ENCODE measurements around the gene KCTD1. TPM values are rescaled to one million over a fixed set of nuclear protein-coding genes. Genes with fewer than 3 reads are reported as not detected.

Gene KCTD1
- polyA plus RNA-seq, 3 donors = 0.40 TPM; not detected in 2

DNA sequence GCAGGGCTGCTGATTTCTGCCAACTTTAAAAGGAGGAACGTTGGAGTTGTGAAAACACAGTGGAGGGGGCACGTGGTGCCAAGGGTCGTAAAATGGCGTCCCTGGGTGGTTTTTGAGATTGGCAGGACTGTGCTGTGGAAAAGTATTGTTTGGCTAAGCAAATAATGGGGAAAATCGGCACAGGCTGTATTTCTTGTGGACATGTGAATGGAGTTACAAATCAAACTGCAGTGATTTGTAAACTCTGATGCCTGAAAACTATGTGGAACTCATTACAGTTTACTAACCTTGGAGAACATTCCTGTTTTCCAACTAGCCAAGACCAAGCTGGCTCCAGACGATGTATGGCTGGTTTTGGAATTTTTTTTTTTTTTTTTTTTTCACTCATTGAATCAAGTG lies 68.7 kb downstream of the KCTD1 start:
- H3K9ac ChIP-seq (ENCODE audit: insufficient read depth, low read length, poor library complexity, severe bottlenecking) = no peak overlapping the region
- H3K4me3 Mint-ChIP-seq = no peak overlapping the region
- H3K36me3 ChIP-seq (replicated peaks in 1 of 2; ENCODE audit: control insufficient read depth in 1 of 2, insufficient read depth in 2 of 2, low read length in 2 of 2) = no peaks in the 10 kb centered on the region
- H4K20me1 ChIP-seq (ENCODE audit: insufficient read depth, low read length) = no peaks in the 10 kb centered on the region
- H3K9me3 Mint-ChIP-seq = peaks cover 0 to 2% (median 0%) of the 10 kb centered on the region in 7 donors
- H3K36me3 Mint-ChIP-seq = no peaks in the 10 kb centered on the region
- no peak overlapping the region for H3K27ac Mint-ChIP-seq
- no peak overlapping the region for H3K4me3 ChIP-seq (replicated peaks in 1 of 3; ENCODE audit: low read depth in 2 of 3, low read length in 3 of 3)
- H3K4me2 ChIP-seq (replicated peaks; ENCODE audit: extremely low read depth, low read length, poor library complexity, severe bottlenecking) = no peak overlapping the region
- DNase-seq = no peak
- H3K27me3 ChIP-seq (ENCODE audit: control insufficient read depth in 2 of 2, insufficient read depth in 2 of 2, low read length in 2 of 2) = no peaks in the 10 kb centered on the region
- WGBS (ENCODE audit: insufficient coverage) = 88% methylated on average over 5 of the region's 6 CpGs
- no peaks in the 10 kb centered on the region for H3K4me1 ChIP-seq (ENCODE audit: control insufficient read depth in 1 of 2, insufficient read depth in 2 of 2, low read length in 2 of 2)
- TF ChIP-seq, protein P1, sequence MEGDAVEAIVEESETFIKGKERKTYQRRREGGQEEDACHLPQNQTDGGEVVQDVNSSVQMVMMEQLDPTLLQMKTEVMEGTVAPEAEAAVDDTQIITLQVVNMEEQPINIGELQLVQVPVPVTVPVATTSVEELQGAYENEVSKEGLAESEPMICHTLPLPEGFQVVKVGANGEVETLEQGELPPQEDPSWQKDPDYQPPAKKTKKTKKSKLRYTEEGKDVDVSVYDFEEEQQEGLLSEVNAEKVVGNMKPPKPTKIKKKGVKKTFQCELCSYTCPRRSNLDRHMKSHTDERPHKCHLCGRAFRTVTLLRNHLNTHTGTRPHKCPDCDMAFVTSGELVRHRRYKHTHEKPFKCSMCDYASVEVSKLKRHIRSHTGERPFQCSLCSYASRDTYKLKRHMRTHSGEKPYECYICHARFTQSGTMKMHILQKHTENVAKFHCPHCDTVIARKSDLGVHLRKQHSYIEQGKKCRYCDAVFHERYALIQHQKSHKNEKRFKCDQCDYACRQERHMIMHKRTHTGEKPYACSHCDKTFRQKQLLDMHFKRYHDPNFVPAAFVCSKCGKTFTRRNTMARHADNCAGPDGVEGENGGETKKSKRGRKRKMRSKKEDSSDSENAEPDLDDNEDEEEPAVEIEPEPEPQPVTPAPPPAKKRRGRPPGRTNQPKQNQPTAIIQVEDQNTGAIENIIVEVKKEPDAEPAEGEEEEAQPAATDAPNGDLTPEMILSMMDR (IDR thresholded peaks at IDR 0.05) = no peak
- intact Hi-C loops (cut with micrococcal nuclease) = no loop called here
- H3K9me3 ChIP-seq (replicated peaks in 1 of 2; ENCODE audit: control insufficient read depth in 1 of 2, insufficient read depth in 1 of 2, low read length in 2 of 2) = no peaks in the 10 kb centered on the region
- no peak overlapping the region for H2AFZ ChIP-seq (ENCODE audit: insufficient read depth, low read depth, low read length, poor library complexity, severe bottlenecking)
- peaks cover 3% of the 10 kb centered on the region for H3K4me1 Mint-ChIP-seq
- no peaks in the 10 kb centered on the region for H3K79me2 ChIP-seq (ENCODE audit: insufficient read depth, low read length)
- peaks cover 0 to 2% (median 2%) of the 10 kb centered on the region in 3 donors for H3K27me3 Mint-ChIP-seq (ENCODE audit: low read depth in 3 of 3)
- H3K27ac ChIP-seq (ENCODE audit: low read depth in 1 of 2, low read length in 2 of 2) = no peak overlapping the region

DNA sequence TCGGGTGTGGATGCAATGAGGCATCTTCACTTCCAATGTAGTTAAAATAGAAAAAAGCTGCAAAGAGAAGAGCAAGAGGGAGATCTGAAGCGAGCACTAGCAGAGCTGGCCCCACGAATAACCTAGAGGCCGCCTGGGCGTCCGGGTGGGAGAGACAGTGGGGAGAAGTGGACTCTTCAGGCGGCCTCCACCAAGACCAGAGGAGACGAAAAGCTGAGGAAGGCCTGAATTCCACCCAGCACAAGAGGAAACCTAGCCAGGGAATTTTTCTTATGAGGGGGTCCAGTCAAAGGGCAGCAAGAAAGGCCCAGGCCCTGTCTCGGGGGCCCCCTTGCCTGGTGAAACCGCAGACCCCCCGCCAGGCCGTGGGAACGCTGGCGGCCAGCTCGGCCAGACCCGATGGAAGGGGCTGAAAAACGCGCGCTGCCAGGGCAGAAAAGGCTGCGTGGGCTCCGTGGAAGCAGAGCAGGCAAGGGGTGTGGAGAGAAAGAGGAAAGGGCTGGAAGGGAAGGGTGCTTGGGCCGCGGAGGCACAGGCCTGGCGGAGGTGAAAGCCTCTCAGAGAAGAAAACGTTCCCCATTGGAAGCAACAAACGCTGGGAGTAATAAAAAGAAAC lies 69.2 kb downstream of the KCTD1 start:
- H3K9me3 Mint-ChIP-seq = peaks cover 0 to 2% (median 0%) of the 10 kb centered on the region in 7 donors
- no peaks in the 10 kb centered on the region for H3K36me3 ChIP-seq (replicated peaks in 1 of 2; ENCODE audit: control insufficient read depth in 1 of 2, insufficient read depth in 2 of 2, low read length in 2 of 2)
- H3K27ac ChIP-seq (ENCODE audit: low read depth in 1 of 2, low read length in 2 of 2) = no peak overlapping the region
- no peak overlapping the region for H3K4me3 ChIP-seq (replicated peaks in 1 of 3; ENCODE audit: low read depth in 2 of 3, low read length in 3 of 3)
- H3K27ac Mint-ChIP-seq = no peak overlapping the region
- no peaks in the 10 kb centered on the region for H3K27me3 ChIP-seq (ENCODE audit: control insufficient read depth in 2 of 2, insufficient read depth in 2 of 2, low read length in 2 of 2)
- no peaks in the 10 kb centered on the region for H4K20me1 ChIP-seq (ENCODE audit: insufficient read depth, low read length)
- H3K4me1 ChIP-seq (ENCODE audit: control insufficient read depth in 1 of 2, insufficient read depth in 2 of 2, low read length in 2 of 2) = no peaks in the 10 kb centered on the region
- WGBS (ENCODE audit: insufficient coverage) = 91% methylated on average over 23 of the region's 26 CpGs
- H3K36me3 Mint-ChIP-seq = no peaks in the 10 kb centered on the region
- no peak for DNase-seq
- H3K4me1 Mint-ChIP-seq = peaks cover 3% of the 10 kb centered on the region
- no peak overlapping the region for H3K4me3 Mint-ChIP-seq
- peaks cover 0 to 2% (median 2%) of the 10 kb centered on the region in 3 donors for H3K27me3 Mint-ChIP-seq (ENCODE audit: low read depth in 3 of 3)
- H2AFZ ChIP-seq (ENCODE audit: insufficient read depth, low read depth, low read length, poor library complexity, severe bottlenecking) = no peak overlapping the region
- H3K79me2 ChIP-seq (ENCODE audit: insufficient read depth, low read length) = no peaks in the 10 kb centered on the region
- no peak overlapping the region for H3K9ac ChIP-seq (ENCODE audit: insufficient read depth, low read length, poor library complexity, severe bottlenecking)
- TF ChIP-seq, protein P1 (IDR thresholded peaks at IDR 0.05) = no peak
- H3K4me2 ChIP-seq (replicated peaks; ENCODE audit: extremely low read depth, low read length, poor library complexity, severe bottlenecking) = no peak overlapping the region
- intact Hi-C loops (cut with micrococcal nuclease) = no loop called here
- H3K9me3 ChIP-seq (replicated peaks in 1 of 2; ENCODE audit: control insufficient read depth in 1 of 2, insufficient read depth in 1 of 2, low read length in 2 of 2) = no peaks in the 10 kb centered on the region

All from CD14-positive monocyte (primary cell).